ENCODE results near the gene PDZD7.
A peak's percentile ranks its signal among the peaks of the same experiment; 100 is the strongest.

Gene PDZD7

GRCh38 chr10:100962351-100963080, 68.4 kb downstream of the PDZD7 start:
- DNase-seq: no peak

- DNase-seq: peak; percentile 9
Observed at GRCh38 chr10:100960251-100960650, 70.7 kb downstream of the PDZD7 start.
